Keratinocyte (primary cell): ENCODE data around the gene KCNK7.

Experiments used
- EZH2 ChIP-seq: IDR thresholded peaks from one replicate; pipeline ENCODE4 v1.6.1; 2012; ENCODE audit warnings: inconsistent platforms, mild to moderate bottlenecking, low read length, moderate library complexity
- TF ChIP-seq, protein P1 (sequence below), 3 experiments: IDR thresholded peaks in 1 of 3; conservative IDR thresholded peaks in 1 of 3; optimal IDR thresholded peaks in 1 of 3; 2 replicates in 2 of 3; 3 replicates in 1 of 3; pipeline versions ENCODE3 to v1.5.1; 2011; ENCODE audit warnings: low read length in 3 of 3, mild to moderate bottlenecking in 3 of 3, moderate library complexity in 2 of 3, control low read depth in 1 of 3, inconsistent platforms in 1 of 3; ENCODE audit not compliant: insufficient read depth in 2 of 3; ENCODE audit errors: extremely low read depth in 1 of 3

DNA sequence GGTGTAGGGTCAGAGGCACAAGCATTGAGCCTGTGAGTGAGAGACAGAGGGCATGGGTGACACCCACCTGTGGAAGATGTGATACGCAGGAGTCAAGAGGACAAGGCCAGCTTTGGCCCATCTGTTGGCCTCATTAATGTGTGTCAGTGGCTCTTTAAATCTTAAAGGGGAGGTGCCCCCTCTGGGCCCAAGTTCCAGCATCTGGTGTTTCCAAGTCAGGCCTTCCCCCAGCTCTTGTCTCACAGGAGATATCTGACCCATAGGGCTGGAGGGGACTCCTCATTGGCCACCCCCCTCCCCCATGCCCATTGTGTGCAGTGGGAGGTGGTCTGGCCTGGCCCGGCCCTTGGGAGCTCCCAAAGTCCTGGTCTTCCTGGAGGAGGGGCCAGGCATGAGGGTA is 8.9 kb downstream of the KCNK7 start:
- TF ChIP-seq, protein P1, sequence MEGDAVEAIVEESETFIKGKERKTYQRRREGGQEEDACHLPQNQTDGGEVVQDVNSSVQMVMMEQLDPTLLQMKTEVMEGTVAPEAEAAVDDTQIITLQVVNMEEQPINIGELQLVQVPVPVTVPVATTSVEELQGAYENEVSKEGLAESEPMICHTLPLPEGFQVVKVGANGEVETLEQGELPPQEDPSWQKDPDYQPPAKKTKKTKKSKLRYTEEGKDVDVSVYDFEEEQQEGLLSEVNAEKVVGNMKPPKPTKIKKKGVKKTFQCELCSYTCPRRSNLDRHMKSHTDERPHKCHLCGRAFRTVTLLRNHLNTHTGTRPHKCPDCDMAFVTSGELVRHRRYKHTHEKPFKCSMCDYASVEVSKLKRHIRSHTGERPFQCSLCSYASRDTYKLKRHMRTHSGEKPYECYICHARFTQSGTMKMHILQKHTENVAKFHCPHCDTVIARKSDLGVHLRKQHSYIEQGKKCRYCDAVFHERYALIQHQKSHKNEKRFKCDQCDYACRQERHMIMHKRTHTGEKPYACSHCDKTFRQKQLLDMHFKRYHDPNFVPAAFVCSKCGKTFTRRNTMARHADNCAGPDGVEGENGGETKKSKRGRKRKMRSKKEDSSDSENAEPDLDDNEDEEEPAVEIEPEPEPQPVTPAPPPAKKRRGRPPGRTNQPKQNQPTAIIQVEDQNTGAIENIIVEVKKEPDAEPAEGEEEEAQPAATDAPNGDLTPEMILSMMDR (optimal IDR thresholded peaks at IDR 0.05 in 1 of 3, IDR thresholded peaks at IDR 0.05 in 1 of 3, conservative IDR thresholded peaks at IDR 0.05 in 1 of 3; ENCODE audit: extremely low read depth in 1 of 3, insufficient read depth in 2 of 3, low read length in 3 of 3): no peak
- no peak for TF ChIP-seq EZH2
